ENCODE data around the gene DPEP2NB. TPM values are rescaled to one million over a fixed set of nuclear protein-coding genes. Genes with fewer than 3 reads are reported as not detected.
"Not testable (repeated sequence)": the region's sequence is repeated elsewhere in the genome, so short reads cannot be mapped to it uniquely, and the experiment has no call there.

DPEP2NB gene
- total and polyA plus RNA-seq, 4 donors: not detected

- Histone ChIP-seq H3K9ac (ENCODE audit: low read depth in 1 of 2, low read length in 2 of 2) (no peak overlapping the region), H3K4me1 (ENCODE audit: control insufficient read depth in 4 of 4, insufficient read depth in 4 of 4, low read length in 3 of 4) (no peaks in the 10 kb centered on the region), H3K36me3 (ENCODE audit: control insufficient read depth in 4 of 4, insufficient read depth in 3 of 4, low read depth in 1 of 4, low read length in 3 of 4) (peaks cover 0 to 3% (median 1%) of the 10 kb centered on the region in 4 donors), H3K27ac (ENCODE audit: low read depth in 1 of 2, low read length in 2 of 2) (no peak overlapping the region), H3K27me3 (ENCODE audit: control insufficient read depth in 4 of 4, insufficient read depth in 4 of 4, low read length in 3 of 4) (no peaks in the 10 kb centered on the region), H3K4me3 (ENCODE audit: low read depth in 1 of 3, low read length in 3 of 3) (no peak overlapping the region), H3K9me3 (ENCODE audit: control insufficient read depth in 4 of 4, low read length in 3 of 4) (no peaks in the 10 kb centered on the region)
- 95% methylated on average over 2 of the region's 2 CpGs for WGBS
- DNase-seq (ENCODE audit: low spot score): no peak
- TF ChIP-seq HNF4G (IDR thresholded peaks at IDR 0.05) (no peak), RXRA (IDR thresholded peaks at IDR 0.05) (no peak), RAD21 (IDR thresholded peaks at IDR 0.05) (no peak), ZBTB33 (IDR thresholded peaks at IDR 0.05) (no peak), NR2F2 (IDR thresholded peaks at IDR 0.05) (no peak), FOXA2 (IDR thresholded peaks at IDR 0.05) (no peak), CTCF (IDR thresholded peaks at IDR 0.05; ENCODE audit: low read depth, low read length, missing input control) (no peak), HNF4A (conservative IDR thresholded peaks at IDR 0.05) (no peak), YY1 (IDR thresholded peaks at IDR 0.05) (no peak)
Measured at GRCh38 chr16:68031951-68032350, 16.2 kb upstream of the DPEP2NB start.

GRCh38 chr16:68030108-68030507 is 14.4 kb upstream of the DPEP2NB start:
- not testable (repeated sequence) for H3K4me3 ChIP-seq (ENCODE audit: low read depth in 1 of 3, low read length in 3 of 3); H3K36me3 ChIP-seq (ENCODE audit: control insufficient read depth in 4 of 4, insufficient read depth in 3 of 4, low read depth in 1 of 4, low read length in 3 of 4); H3K9me3 ChIP-seq (ENCODE audit: control insufficient read depth in 4 of 4, low read length in 3 of 4); H3K27ac ChIP-seq (ENCODE audit: low read depth in 1 of 2, low read length in 2 of 2); H3K9ac ChIP-seq (ENCODE audit: low read depth in 1 of 2, low read length in 2 of 2); DNase-seq (ENCODE audit: low spot score); H3K27me3 ChIP-seq (ENCODE audit: control insufficient read depth in 4 of 4, insufficient read depth in 4 of 4, low read length in 3 of 4); H3K4me1 ChIP-seq (ENCODE audit: control insufficient read depth in 4 of 4, insufficient read depth in 4 of 4, low read length in 3 of 4)
- WGBS: 82% methylated on average over 6 of the region's 6 CpGs

GRCh38 chr16:68028996-68029395 is 13.3 kb upstream of the DPEP2NB start:
- Histone ChIP-seq H3K9me3 (ENCODE audit: control insufficient read depth in 4 of 4, low read length in 3 of 4) (no peaks in the 10 kb centered on the region), H3K36me3 (ENCODE audit: control insufficient read depth in 4 of 4, insufficient read depth in 3 of 4, low read depth in 1 of 4, low read length in 3 of 4) (peaks cover 0 to 3% (median 1%) of the 10 kb centered on the region in 4 donors), H3K9ac (ENCODE audit: low read depth in 1 of 2, low read length in 2 of 2) (no peak overlapping the region), H3K27me3 (ENCODE audit: control insufficient read depth in 4 of 4, insufficient read depth in 4 of 4, low read length in 3 of 4) (no peaks in the 10 kb centered on the region), H3K27ac (ENCODE audit: low read depth in 1 of 2, low read length in 2 of 2) (no peak overlapping the region), H3K4me1 (ENCODE audit: control insufficient read depth in 4 of 4, insufficient read depth in 4 of 4, low read length in 3 of 4) (peaks cover 0 to 4% (median 4%) of the 10 kb centered on the region in 4 donors), H3K4me3 (ENCODE audit: low read depth in 1 of 3, low read length in 3 of 3) (no peak overlapping the region)
- no peak for DNase-seq (ENCODE audit: low spot score)
- no peak for TF ChIP-seq SP1 (IDR thresholded peaks at IDR 0.05)
- TF ChIP-seq JUND (IDR thresholded peaks at IDR 0.05): no peak
- TF ChIP-seq YY1 (IDR thresholded peaks at IDR 0.05): no peak
- TF ChIP-seq HNF4G (IDR thresholded peaks at IDR 0.05): no peak
- TF ChIP-seq RXRA (IDR thresholded peaks at IDR 0.05): no peak
- no peak for TF ChIP-seq EGR1 (IDR thresholded peaks at IDR 0.05; ENCODE audit: low read depth in 2 of 2)
- TF ChIP-seq FOXA2 (IDR thresholded peaks at IDR 0.05): no peak
- no peak for TF ChIP-seq HNF4A (conservative IDR thresholded peaks at IDR 0.05)
- no peak for TF ChIP-seq ATF3 (IDR thresholded peaks at IDR 0.05)
- TF ChIP-seq GABPA (IDR thresholded peaks at IDR 0.05 in 1 of 2, conservative IDR thresholded peaks at IDR 0.05 in 1 of 2): no peak
- no peak for TF ChIP-seq NR2F2 (IDR thresholded peaks at IDR 0.05)
- TF ChIP-seq RAD21 (IDR thresholded peaks at IDR 0.05): no peak
- TF ChIP-seq REST (IDR thresholded peaks at IDR 0.05): no peak
- TF ChIP-seq TAF1 (conservative IDR thresholded peaks at IDR 0.05): no peak
- TF ChIP-seq FOXA1 (IDR thresholded peaks at IDR 0.05): no peak
- no peak for TF ChIP-seq CTCF (IDR thresholded peaks at IDR 0.05; ENCODE audit: low read depth, low read length, missing input control)
- TF ChIP-seq MAX (IDR thresholded peaks at IDR 0.05): no peak
- 96% methylated on average over 3 of the region's 3 CpGs for WGBS

All from liver (tissue), 9 donors.